HG02610 (cell line): ENCODE results near the gene FAM174C.

Source experiments
- ATAC-seq: cut with Tn5 transposase; IDR thresholded peaks from one replicate; pipeline ENCODE4 v1.9.1; 2021; ENCODE audit warnings: mild to moderate bottlenecking, moderate library complexity; ENCODE audit not compliant: unreplicated experiment

Gene FAM174C

DNA sequence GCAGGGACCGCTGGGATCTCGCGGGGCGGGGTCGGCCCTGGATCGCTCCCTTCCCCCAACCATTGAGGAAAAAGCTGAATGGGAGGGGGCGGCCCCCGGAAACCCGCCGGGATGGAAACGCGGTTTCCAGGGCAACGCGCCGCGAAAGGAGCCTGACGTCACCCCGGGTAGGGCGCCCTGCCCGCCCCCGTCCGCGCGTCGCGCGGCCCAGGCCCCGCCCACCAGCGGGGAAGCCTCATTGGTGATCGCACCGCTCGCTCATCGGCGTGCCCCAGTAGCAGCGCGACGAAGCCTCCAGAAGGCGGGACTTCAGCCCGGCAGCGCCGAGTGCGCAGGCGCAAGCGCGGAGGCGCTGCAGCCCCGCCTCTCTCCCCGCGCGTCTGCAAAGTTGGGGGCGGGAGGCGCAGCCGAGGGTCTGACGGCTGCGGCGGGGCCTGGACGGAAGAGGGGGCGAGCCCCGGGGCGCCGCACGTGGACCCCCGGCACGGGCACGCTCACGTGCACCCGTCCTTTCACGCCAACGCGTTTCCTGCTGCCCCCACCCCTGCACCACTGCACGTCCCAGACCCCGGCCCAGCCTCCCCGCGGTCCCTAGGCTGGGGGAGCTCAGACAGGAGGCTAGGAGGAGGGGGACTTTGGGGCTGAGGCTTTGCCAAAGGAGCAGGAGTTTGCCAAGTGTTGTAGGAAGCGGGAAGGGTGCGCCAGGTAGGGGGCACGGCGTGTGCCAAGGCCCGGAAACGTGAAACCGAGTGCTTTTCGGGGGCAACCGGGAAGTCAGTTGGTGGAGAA, 14.4 kb upstream of the FAM174C start:
- ATAC-seq, result peak; percentile 59

- no peak for ATAC-seq
Observed at GRCh38 chr19:1261538-1261797, 13.9 kb upstream of the FAM174C start.

- no peak for ATAC-seq
Observed at GRCh38 chr19:1261798-1262622, 13.3 kb upstream of the FAM174C start.

- no peak for ATAC-seq
Observed at GRCh38 chr19:1262623-1263123, 12.7 kb upstream of the FAM174C start.

- no peak for ATAC-seq
Observed at GRCh38 chr19:1263188-1263587, 12.1 kb upstream of the FAM174C start.

GRCh38 chr19:1264801-1265614, 10.3 kb upstream of the FAM174C start:
- no peak for ATAC-seq

DNA sequence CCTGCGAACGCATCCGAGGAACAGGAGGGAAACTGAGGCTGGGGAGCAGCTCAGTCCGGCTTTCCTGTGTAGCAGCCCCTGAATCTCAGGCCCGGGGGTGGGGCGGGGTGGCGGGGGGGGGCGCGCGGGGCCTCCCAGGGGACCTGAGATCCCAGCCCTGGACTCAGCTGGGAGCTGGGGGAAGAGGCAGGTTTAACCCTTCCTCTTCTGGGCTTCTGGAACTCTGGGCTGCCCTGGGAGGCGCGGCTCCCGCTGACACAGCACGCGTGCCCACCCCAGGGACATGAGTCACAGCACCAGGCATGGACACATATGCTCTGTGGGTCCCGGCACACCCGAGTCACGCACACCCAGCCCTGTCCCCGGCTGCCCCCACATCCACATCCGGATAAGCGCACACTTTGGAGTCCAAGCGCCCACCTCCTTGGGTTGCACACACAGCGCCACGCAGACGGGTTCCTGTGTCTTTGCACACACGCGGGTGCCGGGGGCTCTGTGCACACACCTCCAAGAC, 9.7 kb upstream of the FAM174C start:
- no peak for ATAC-seq

DNA sequence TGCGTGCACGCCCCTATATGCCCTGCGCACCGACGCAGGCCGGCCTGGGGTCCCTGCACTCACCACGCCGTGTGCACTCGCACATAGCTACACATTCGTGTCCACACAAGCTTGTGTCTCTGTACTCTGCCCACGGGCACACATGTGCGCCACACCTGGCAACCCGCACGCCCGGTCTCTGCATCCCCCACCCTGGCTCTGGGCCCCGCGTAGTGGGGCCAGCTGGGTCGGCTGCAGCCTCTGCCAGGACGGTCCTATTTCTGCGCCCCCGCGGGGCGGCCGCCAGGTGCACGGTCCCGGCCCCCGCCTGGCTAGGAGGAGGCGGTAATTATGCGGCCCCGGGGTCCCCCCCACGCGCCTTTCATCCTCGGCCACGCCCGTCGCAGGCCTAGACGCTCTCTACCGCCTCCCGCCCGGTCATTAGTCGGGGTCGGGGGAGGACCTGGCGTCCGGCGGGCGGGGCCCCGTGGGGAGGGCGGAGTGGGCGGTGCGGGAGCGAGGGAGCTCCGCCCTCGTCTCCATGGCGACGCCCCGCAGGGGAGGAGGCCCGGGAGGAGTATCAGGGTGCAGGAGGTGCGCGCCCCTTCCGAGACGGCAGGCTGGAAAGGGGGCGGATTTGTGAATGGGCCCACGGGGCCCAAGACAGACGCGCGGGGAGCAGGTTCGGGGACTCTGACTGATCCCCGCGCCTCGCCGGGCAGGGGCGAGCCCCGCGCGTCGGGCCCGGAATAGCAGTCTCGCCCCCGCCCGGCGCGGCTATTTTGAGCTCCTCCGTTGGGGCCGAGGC, 9.0 kb upstream of the FAM174C start:
- ATAC-seq, result peak; percentile 23

- ATAC-seq, result peak; percentile 18
Observed at GRCh38 chr19:1266916-1267476, 8.3 kb upstream of the FAM174C start.

- ATAC-seq, result no peak
Observed at GRCh38 chr19:1267477-1268225, 7.7 kb upstream of the FAM174C start.

DNA sequence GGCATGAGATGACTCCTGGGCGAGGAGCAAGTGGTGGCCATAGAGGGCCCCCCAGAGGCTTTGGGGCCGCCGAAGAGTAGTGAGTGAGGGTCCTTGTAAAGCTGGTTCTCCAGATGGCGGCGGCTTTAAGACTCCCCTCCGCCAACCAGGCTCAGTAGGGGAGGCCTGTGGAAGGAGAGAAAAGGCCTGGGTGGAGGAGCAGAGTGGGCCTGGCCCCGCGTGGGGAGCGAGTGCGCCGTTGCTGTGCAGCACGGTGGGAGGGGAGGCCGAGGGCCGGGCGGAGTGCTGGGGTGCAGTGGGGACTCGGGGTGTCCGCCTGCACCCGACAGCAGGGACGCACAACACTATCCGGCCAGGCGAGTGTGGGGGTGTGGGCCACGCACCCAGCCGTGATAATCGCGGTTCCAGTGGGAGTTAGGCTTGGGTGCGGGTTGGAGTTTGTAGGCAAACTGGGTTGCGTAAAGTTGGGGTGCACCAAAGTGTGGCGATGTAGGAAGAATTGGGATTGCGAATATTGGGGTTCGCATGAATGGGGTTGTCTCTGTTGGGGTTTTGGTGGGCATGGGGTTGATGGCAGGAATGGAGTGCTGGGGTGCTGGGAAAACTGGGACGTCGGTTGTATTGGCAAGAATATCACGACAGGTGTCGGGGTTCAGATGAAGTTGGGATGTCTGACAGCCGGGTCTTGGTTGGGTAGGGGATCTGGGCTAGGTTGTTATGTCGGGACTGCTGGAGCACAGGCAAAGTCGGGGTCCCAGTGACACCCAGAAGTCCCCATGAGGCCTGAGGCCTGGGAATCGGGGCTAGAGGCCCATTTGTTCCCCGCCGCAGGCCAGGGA, 6.9 kb upstream of the FAM174C start:
- no peak for ATAC-seq

- peak; percentile 53 for ATAC-seq
Observed at GRCh38 chr19:1269065-1269477, 6.3 kb upstream of the FAM174C start, which contains the start of gene CIRBP. Gene CIRBP, plus strand, starts transcription at chr19:1269332. Its CDS starts 1,602 bp downstream, at chr19:1270934.

DNA sequence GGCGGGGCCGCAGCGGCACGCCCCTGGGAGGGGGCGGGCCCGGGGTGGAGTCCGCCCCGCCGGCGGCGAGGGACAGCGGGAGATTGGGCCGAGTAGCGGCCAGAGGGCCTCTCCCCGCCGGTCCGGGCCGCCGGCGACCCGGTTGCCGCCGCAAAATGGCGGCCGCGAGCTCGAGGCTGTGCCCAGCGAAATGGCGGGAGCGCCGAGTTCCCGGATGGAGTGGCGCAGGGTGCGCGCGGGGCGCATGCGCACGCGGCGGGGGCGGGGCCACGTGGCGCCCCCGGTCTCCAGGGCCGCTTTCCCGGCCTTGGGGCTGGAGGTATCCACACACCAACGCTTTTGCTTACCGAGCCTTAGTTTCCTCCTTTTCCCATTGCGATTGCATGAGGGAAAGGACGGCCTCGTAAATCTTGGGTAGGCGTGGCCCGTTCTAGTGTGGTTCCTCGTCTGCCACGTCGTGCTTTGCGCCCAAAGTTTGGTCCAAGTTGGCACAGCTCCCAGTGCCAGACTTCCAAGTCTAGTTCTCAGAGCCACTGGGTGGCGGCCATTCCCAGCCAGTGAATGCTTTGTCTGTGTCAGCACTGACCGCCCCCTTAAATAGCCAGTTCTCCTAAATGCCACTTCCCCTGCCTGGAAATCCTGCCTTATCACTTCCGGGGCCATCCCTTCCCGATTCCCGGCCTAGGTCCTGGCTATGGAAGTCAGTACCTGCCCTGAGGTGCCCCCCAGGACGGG, 5.7 kb upstream of the FAM174C start:
- ATAC-seq, result peak; percentile 26

DNA sequence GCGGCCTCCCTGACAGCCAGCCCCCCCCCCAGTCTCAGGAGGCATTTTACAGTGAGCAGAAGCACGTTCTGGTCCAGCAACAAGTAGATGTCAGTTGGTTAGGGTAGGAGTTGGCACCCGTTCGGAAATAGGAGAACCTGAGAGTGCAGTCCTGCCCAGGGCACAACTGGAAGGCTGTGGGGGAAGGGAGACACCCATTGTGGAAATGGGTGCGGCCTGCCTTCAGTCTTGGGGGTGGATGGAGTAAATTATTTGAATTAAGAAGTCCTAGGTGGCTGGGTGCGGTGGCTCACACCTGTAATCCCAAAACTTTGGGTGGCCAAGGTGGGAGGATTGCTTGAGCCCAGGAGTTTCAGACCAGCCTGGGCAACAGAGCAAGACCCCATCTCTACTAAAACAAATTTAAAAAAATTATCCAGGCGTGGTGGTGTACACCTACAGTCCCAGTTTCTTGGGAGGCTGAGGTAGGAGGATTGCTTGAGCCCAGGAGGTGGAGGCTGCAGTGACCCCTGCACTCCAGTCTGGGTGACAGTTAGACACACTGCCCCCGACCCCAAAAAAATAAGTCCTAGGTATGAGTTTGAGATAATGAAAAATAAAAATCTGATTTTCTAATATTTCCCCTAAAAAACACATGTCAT, 5.0 kb upstream of the FAM174C start:
- ATAC-seq, result no peak

- ATAC-seq, result no peak
Observed at GRCh38 chr19:1270854-1271527, 4.3 kb upstream of the FAM174C start.
